B cell (primary cell): ENCODE data around the gene ANAPC7. TPM values are rescaled to one million over a fixed set of nuclear protein-coding genes. Genes with fewer than 3 reads are reported as not detected.
A peak's percentile ranks its signal among the peaks of the same experiment; 100 is the strongest.

Experiments
- ATAC-seq: fragments of 200-7000 bp; cut with Tn5 transposase; one replicate; pipeline ENCODE4 v1.10.0; 2021; ENCODE audit warnings: low read depth, mild to moderate bottlenecking, moderate number of reproducible peaks, moderate library complexity
- CTCF ChIA-PET: fragments of 350-600 bp; sonication (Branson Sonifier 250); formaldehyde crosslinking; loops from one replicate; lab custom pipeline; 2021; ENCODE audit warnings: antibody characterized with exemption, inconsistent platforms; lab: Charles Lee
- POLR2A ChIA-PET: fragments of 350-600 bp; sonication (Branson Sonifier 250); formaldehyde crosslinking; loops from one replicate; lab custom pipeline; 2021; ENCODE audit warnings: antibody characterized with exemption; lab: Charles Lee
- DNase-seq: peaks from one replicate; pipeline ENCODE4 v3.0.0; 2013
- H2AFZ ChIP-seq: 2 replicates; pipeline ENCODE4 v1.6.1; 2012; ENCODE audit warnings: mild to moderate bottlenecking, low read depth, low read length; ENCODE audit not compliant: insufficient read depth, poor library complexity, severe bottlenecking
- H3K27ac ChIP-seq, 2 donors: 1 replicate in 1 of 2; 2 replicates in 1 of 2; pipeline ENCODE4 v1.5.1; 2012 to 2013; ENCODE audit warnings: low read length in 2 of 2, mild to moderate bottlenecking in 2 of 2, moderate library complexity in 1 of 2
- H3K27me3 ChIP-seq, 4 experiments: fragments of 200-600 bp in 1 of 4; sonication (generic) in 1 of 4; replicated peaks in 1 of 4; 1 replicate in 2 of 4; 2 replicates in 2 of 4; pipeline versions ENCODE4 v1.6.1 to v1.7.0; 2013 to 2016; ENCODE audit warnings: low read length in 3 of 4, mild to moderate bottlenecking in 2 of 4, mixed read lengths in 1 of 4, moderate library complexity in 1 of 4; ENCODE audit not compliant: insufficient read depth in 4 of 4, control insufficient read depth in 3 of 4; ENCODE audit errors: control extremely low read depth in 1 of 4
- H3K36me3 ChIP-seq, 2 experiments: replicated peaks in 1 of 2; 1 replicate in 1 of 2; 2 replicates in 1 of 2; pipeline versions ENCODE4 v1.6.1 to v1.7.1; 2013; ENCODE audit warnings: low read length in 1 of 2; ENCODE audit not compliant: insufficient read depth in 2 of 2, control insufficient read depth in 1 of 2; ENCODE audit errors: control extremely low read depth in 1 of 2, extremely low read depth in 1 of 2
- H3K4me1 ChIP-seq, 2 donors: fragments of 200-600 bp in 1 of 2; sonication (generic) in 1 of 2; 1 replicate in 1 of 2; 2 replicates in 1 of 2; pipeline versions ENCODE4 v1.5.1 to v1.6.1; 2013 to 2017; ENCODE audit warnings: low read length in 2 of 2; ENCODE audit not compliant: control insufficient read depth in 2 of 2, insufficient read depth in 2 of 2
- H3K4me2 ChIP-seq: replicated peaks from 2 replicates; pipeline ENCODE3; 2012; ENCODE audit warnings: mild to moderate bottlenecking, low read depth, low read length; ENCODE audit not compliant: poor library complexity, severe bottlenecking
- H3K4me3 ChIP-seq, 5 experiments: fragments of 200-600 bp in 1 of 5; sonication (generic) in 1 of 5; 1 replicate in 3 of 5; 2 replicates in 2 of 5; pipeline versions ENCODE4 v1.5.1 to v1.7.0; 2011 to 2016; ENCODE audit warnings: low read length in 4 of 5, mild to moderate bottlenecking in 4 of 5, low read depth in 2 of 5, control low read depth in 1 of 5, moderate library complexity in 1 of 5; ENCODE audit not compliant: insufficient read depth in 1 of 5; ENCODE audit errors: control extremely low read depth in 1 of 5, extremely low read depth in 1 of 5
- H3K79me2 ChIP-seq: fragments of 200-600 bp; sonication (generic); one replicate; pipeline ENCODE4 v1.6.0; 2016; ENCODE audit warnings: low read length; ENCODE audit not compliant: control insufficient read depth, insufficient read depth
- H3K9ac ChIP-seq: fragments of 200-600 bp; sonication (generic); 2 replicates; pipeline ENCODE4 v1.6.1; 2017; ENCODE audit warnings: mild to moderate bottlenecking, low read length, moderate library complexity
- H3K9me3 ChIP-seq, 3 donors: one replicate each; pipeline versions ENCODE4 v1.6.1 to v1.7.1; 2013; ENCODE audit warnings: low read length in 2 of 3; ENCODE audit not compliant: control insufficient read depth in 2 of 3, insufficient read depth in 1 of 3; ENCODE audit errors: control extremely low read depth in 1 of 3
- H4K20me1 ChIP-seq: 2 replicates; pipeline ENCODE4 v1.6.0; 2012; ENCODE audit warnings: mild to moderate bottlenecking, low read length; ENCODE audit not compliant: insufficient read depth, control insufficient read depth, poor library complexity, severe bottlenecking
- H3K27ac Mint-ChIP-seq: one replicate; pipeline ENCODE4 v1.8.0; 2021; ENCODE audit warnings: mixed read lengths
- H3K27me3 Mint-ChIP-seq: one replicate; pipeline ENCODE4 v1.8.0; 2021; ENCODE audit warnings: mixed read lengths
- H3K4me1 Mint-ChIP-seq: one replicate; pipeline ENCODE4 v1.8.0; 2021; ENCODE audit warnings: mixed read lengths
- H3K4me3 Mint-ChIP-seq: one replicate; pipeline ENCODE4 v1.8.0; 2021; ENCODE audit warnings: mixed read lengths
- H3K9me3 Mint-ChIP-seq: one replicate; pipeline ENCODE4 v1.8.0; 2022; ENCODE audit warnings: mixed read lengths; ENCODE audit not compliant: insufficient read depth
- CTCF ChIP-seq: fragments of 200-600 bp; IDR thresholded peaks from one replicate; pipeline ENCODE4 v1.8.0; 2022; ENCODE audit warnings: antibody characterized with exemption, mild to moderate bottlenecking
- EZH2 ChIP-seq: IDR thresholded peaks from 2 replicates; pipeline ENCODE4 v1.6.1; 2012; ENCODE audit warnings: borderline replicate concordance, low read depth, mild to moderate bottlenecking, moderate library complexity, low read length; ENCODE audit not compliant: insufficient read depth, poor library complexity, severe bottlenecking
- WGBS: methylation state at CpG from one replicate; pipeline ENCODE4 v1.1.5; 2013; ENCODE audit warnings: missing lambda C conversion rate; ENCODE audit not compliant: insufficient coverage; 5-methylcytosine and 5-hydroxymethylcytosine counted together
- intact Hi-C: fragments of 100-400 bp; cut with micrococcal nuclease; formaldehyde crosslinking; loops from one replicate; pipeline ENCODE4 v1.10.0; 2022
- polyA plus RNA-seq: library from polyadenylated mRNA; depleted of rRNA; stranded (reverse); fragments of >200 nt; gene quantifications from 2 replicates; pipeline ENCODE4 v1.2.3, GENCODE V29; 2012
- total RNA-seq, 2 donors: library from RNA; stranded (reverse); fragments of 120-200 nt in 1 of 2; gene quantifications; 1 replicate in 1 of 2; 2 replicates in 1 of 2; pipeline versions ENCODE4 v1.2.3 to v1.2.4, GENCODE V29; 2013 to 2022

ANAPC7 gene
- total and polyA plus RNA-seq, 2 donors (not counting 1 experiment from before 2014, with no cell fraction given) = 56.9 to 68.4 TPM

GRCh38 chr12:110403976-110404682, 621 bp upstream of the ANAPC7 start:
- Mint-ChIP-seq H3K27ac (peak overlapping the region; percentile 99), H3K4me3 (peak overlapping the region; percentile 99), H3K27me3 (peaks cover 5% of the 10 kb centered on the region), H3K4me1 (peaks cover 34% of the 10 kb centered on the region), H3K9me3 (no peaks in the 10 kb centered on the region)
- ATAC-seq (peak; percentile 68), DNase-seq (peak; percentile 90)
- Histone ChIP-seq H3K27me3 (no peaks in the 10 kb centered on the region), H3K9me3 (no peaks in the 10 kb centered on the region), H3K79me2 (peaks cover 39% of the 10 kb centered on the region), H2AFZ (peak overlapping the region; percentile 99), H3K4me2 (peak overlapping the region; percentile 88), H4K20me1 (peaks cover 4% of the 10 kb centered on the region), H3K9ac (peak overlapping the region; percentile 93), H3K4me3 (peak overlapping the region; percentile 85 to 100 (median 98)), H3K4me1 (peaks cover 13 to 18% of the 10 kb centered on the region in 2 donors), H3K27ac (peak overlapping the region; percentile 83 to 89), H3K36me3 (no peaks in the 10 kb centered on the region)
- TF ChIP-seq EZH2 (no peak), CTCF (no peak)
- intact Hi-C loops = loop anchor here (1.0 to 10.0 kb wide), 5 partner anchors 27 to 1439 kb away; partner anchors contain the start of genes ATP2A2, FAM222A, IFT81 and MAPKAPK5
- CTCF ChIA-PET = interaction anchor here (2.9 kb wide), 1 partner anchor 27 kb away, joined by 12 read pairs; no protein-coding TSS in a partner anchor
- POLR2A ChIA-PET = no interaction called here
- under 1% methylated on average over 10 of the region's 21 CpGs for WGBS

GRCh38 chr12:110382683-110383082, 20.8 kb downstream of the ANAPC7 start:
- no peak overlapping the region for H3K4me2 ChIP-seq
- no peak overlapping the region for H3K27ac Mint-ChIP-seq
- no peaks in the 10 kb centered on the region for H3K27me3 ChIP-seq
- H3K9ac ChIP-seq = no peak overlapping the region
- no CpG with 5 or more reads among the region's 4 CpGs for WGBS
- H3K4me3 ChIP-seq = no peak overlapping the region
- no peaks in the 10 kb centered on the region for H3K9me3 ChIP-seq
- no peaks in the 10 kb centered on the region for H3K27me3 Mint-ChIP-seq
- no peaks in the 10 kb centered on the region for H3K4me1 ChIP-seq
- POLR2A ChIA-PET = no interaction called here
- H4K20me1 ChIP-seq = no peaks in the 10 kb centered on the region
- H2AFZ ChIP-seq = no peak overlapping the region
- CTCF ChIA-PET = no interaction called here
- H3K79me2 ChIP-seq = no peaks in the 10 kb centered on the region
- H3K36me3 ChIP-seq = peaks cover 24 to 68% of the 10 kb centered on the region in 2 experiments
- no peak for ATAC-seq
- no peak for TF ChIP-seq CTCF
- TF ChIP-seq EZH2 = no peak
- no peak overlapping the region for H3K4me3 Mint-ChIP-seq
- intact Hi-C loops = no loop called here
- no peak overlapping the region for H3K27ac ChIP-seq
- no peak for DNase-seq
- H3K9me3 Mint-ChIP-seq = no peaks in the 10 kb centered on the region
- H3K4me1 Mint-ChIP-seq = peaks cover 2% of the 10 kb centered on the region
